ENCODE data around the gene NARF.

Gene NARF

GRCh38 chr17:82440469-82440981, 18.0 kb upstream of the NARF start:
- H3K79me2 ChIP-seq (ENCODE audit: insufficient read depth, low read length) = no peaks in the 10 kb centered on the region
- H4K20me1 ChIP-seq (ENCODE audit: low read depth, low read length) = no peaks in the 10 kb centered on the region
- H3K9me2 ChIP-seq (replicated peaks; ENCODE audit: insufficient read depth, low read length) = no peaks in the 10 kb centered on the region
- no peak overlapping the region for H2AFZ ChIP-seq (ENCODE audit: low read depth, low read length, severe bottlenecking)
- no peak overlapping the region for H3K9ac ChIP-seq (ENCODE audit: low read length)
- TF ChIP-seq EZH2phosphoT487 (conservative IDR thresholded peaks at IDR 0.05; ENCODE audit: low read length) (no peak), CTCF (IDR thresholded peaks at IDR 0.05; ENCODE audit: insufficient read depth, low read length, poor library complexity, severe bottlenecking) (no peak)
- no peak overlapping the region for H3K4me2 ChIP-seq (ENCODE audit: low read depth, low read length, poor library complexity, severe bottlenecking)
- peaks cover 6% of the 10 kb centered on the region; the same call in 1 of the 2 replicates for H3K36me3 ChIP-seq (ENCODE audit: low read length)
- no peak overlapping the region for H3K4me3 ChIP-seq (ENCODE audit: insufficient read depth, low read length, poor library complexity, severe bottlenecking)
- H3K9me3 ChIP-seq (ENCODE audit: insufficient read depth, low read length) = no peaks in the 10 kb centered on the region
- H3F3A ChIP-seq (ENCODE audit: insufficient read depth) = peaks cover 23% of the 10 kb centered on the region
- no peak overlapping the region for H3K27ac ChIP-seq (ENCODE audit: low read depth, low read length)
- no peaks in the 10 kb centered on the region for H3K27me3 ChIP-seq (ENCODE audit: low read length)

- Histone ChIP-seq H4K20me1 (ENCODE audit: low read depth, low read length) (no peaks in the 10 kb centered on the region), H3K36me3 (ENCODE audit: low read length) (peaks cover 6% of the 10 kb centered on the region; the same call in 1 of the 2 replicates), H2AFZ (ENCODE audit: low read depth, low read length, severe bottlenecking) (no peak overlapping the region), H3K9me2 (replicated peaks; ENCODE audit: insufficient read depth, low read length) (no peaks in the 10 kb centered on the region), H3K9ac (ENCODE audit: low read length) (no peak overlapping the region), H3F3A (ENCODE audit: insufficient read depth) (peaks cover 23% of the 10 kb centered on the region), H3K4me3 (ENCODE audit: insufficient read depth, low read length, poor library complexity, severe bottlenecking) (no peak overlapping the region), H3K9me3 (ENCODE audit: insufficient read depth, low read length) (no peaks in the 10 kb centered on the region), H3K79me2 (ENCODE audit: insufficient read depth, low read length) (peaks cover 3% of the 10 kb centered on the region; the same call in 1 of the 2 replicates), H3K4me2 (ENCODE audit: low read depth, low read length, poor library complexity, severe bottlenecking) (no peak overlapping the region), H3K27me3 (ENCODE audit: low read length) (no peaks in the 10 kb centered on the region), H3K27ac (ENCODE audit: low read depth, low read length) (peak overlapping the region; percentile 30)
- TF ChIP-seq CTCF (IDR thresholded peaks at IDR 0.05; ENCODE audit: insufficient read depth, low read length, poor library complexity, severe bottlenecking) (no peak), EZH2phosphoT487 (conservative IDR thresholded peaks at IDR 0.05; ENCODE audit: low read length) (no peak)
These were observed 17.4 kb upstream of the NARF start for GRCh38 chr17:82440991-82441627.

GRCh38 chr17:82441691-82442487, 16.7 kb upstream of the NARF start:
- TF ChIP-seq CTCF (IDR thresholded peaks at IDR 0.05; ENCODE audit: insufficient read depth, low read length, poor library complexity, severe bottlenecking) = no peak
- no peak for TF ChIP-seq EZH2phosphoT487 (conservative IDR thresholded peaks at IDR 0.05; ENCODE audit: low read length)
- Histone ChIP-seq H3K27ac (ENCODE audit: low read depth, low read length) (peak overlapping the region; percentile 30), H4K20me1 (ENCODE audit: low read depth, low read length) (no peaks in the 10 kb centered on the region)

More at GRCh38 chr17:82441691-82442487, 16.7 kb upstream of the NARF start:
- Histone ChIP-seq H3K36me3 (ENCODE audit: low read length) (peaks cover 6% of the 10 kb centered on the region; the same call in 1 of the 2 replicates), H3K27me3 (ENCODE audit: low read length) (no peaks in the 10 kb centered on the region), H2AFZ (ENCODE audit: low read depth, low read length, severe bottlenecking) (no peak overlapping the region), H3K9me2 (replicated peaks; ENCODE audit: insufficient read depth, low read length) (no peaks in the 10 kb centered on the region), H3F3A (ENCODE audit: insufficient read depth) (peaks cover 23% of the 10 kb centered on the region), H3K79me2 (ENCODE audit: insufficient read depth, low read length) (peaks cover 7% of the 10 kb centered on the region; the same call in 1 of the 2 replicates), H3K4me2 (ENCODE audit: low read depth, low read length, poor library complexity, severe bottlenecking) (no peak overlapping the region), H3K9me3 (ENCODE audit: insufficient read depth, low read length) (no peaks in the 10 kb centered on the region), H3K4me3 (ENCODE audit: insufficient read depth, low read length, poor library complexity, severe bottlenecking) (no peak overlapping the region), H3K9ac (ENCODE audit: low read length) (no peak overlapping the region)

All from SU-DHL-6 (cell line).